Progenitor cell of endocrine pancreas (in vitro differentiated cells): ENCODE measurements around the gene SIRPD. TPM values are rescaled to one million over a fixed set of nuclear protein-coding genes. Genes with fewer than 3 reads are reported as not detected.

ENCODE experiments used
- DNase-seq: peaks from one replicate; pipeline ENCODE4 v3.0.0; 2021; ENCODE audit warnings: low spot score; ENCODE audit not compliant: unreplicated experiment
- H3K27ac Mint-ChIP-seq: 2 replicates; pipeline ENCODE4 v1.8.0; 2021; ENCODE audit warnings: mild to moderate bottlenecking, moderate library complexity, mixed read lengths
- H3K27me3 Mint-ChIP-seq: 2 replicates; pipeline ENCODE4 v1.8.0; 2021; ENCODE audit warnings: mixed read lengths
- H3K36me3 Mint-ChIP-seq: 2 replicates; pipeline ENCODE4 v1.8.0; 2022; ENCODE audit warnings: mixed read lengths; ENCODE audit not compliant: insufficient read depth
- H3K4me1 Mint-ChIP-seq: 2 replicates; pipeline ENCODE4 v1.8.0; 2021; ENCODE audit warnings: low read depth, mixed read lengths
- H3K4me3 Mint-ChIP-seq: 2 replicates; pipeline ENCODE4 v1.8.0; 2021; ENCODE audit warnings: low read depth, mild to moderate bottlenecking, moderate library complexity, mixed read lengths
- H3K9me3 Mint-ChIP-seq: 2 replicates; pipeline ENCODE4 v1.8.0; 2021; ENCODE audit warnings: low read depth, mixed read lengths
- CTCF ChIP-seq: fragments of 200-600 bp; sonication (generic); IDR thresholded peaks from one replicate; pipeline ENCODE4 v1.5.0; 2021; ENCODE audit warnings: antibody characterized with exemption, mild to moderate bottlenecking; ENCODE audit not compliant: unreplicated experiment
- total RNA-seq: library from RNA; stranded (reverse); gene quantifications from 2 replicates; pipeline ENCODE4 v1.2.1, GENCODE V29; 2021

Gene SIRPD
- total RNA-seq, 1 donor from 2014 or later, result not detected

- no peaks in the 10 kb centered on the region for H3K9me3 Mint-ChIP-seq
- no peak overlapping the region for H3K27ac Mint-ChIP-seq
- no peak for DNase-seq
- H3K27me3 Mint-ChIP-seq, result peaks cover 41% of the 10 kb centered on the region
- TF ChIP-seq CTCF, result no peak
- H3K4me1 Mint-ChIP-seq, result no peaks in the 10 kb centered on the region
- H3K4me3 Mint-ChIP-seq, result no peak overlapping the region
- no peaks in the 10 kb centered on the region for H3K36me3 Mint-ChIP-seq
Measured at GRCh38 chr20:1517010-1517409, 40.5 kb downstream of the SIRPD start.

GRCh38 chr20:1513801-1514200 lies 43.7 kb downstream of the SIRPD start:
- H3K9me3 Mint-ChIP-seq, result no peaks in the 10 kb centered on the region
- TF ChIP-seq CTCF, result no peak
- H3K4me3 Mint-ChIP-seq, result no peak overlapping the region
- no peaks in the 10 kb centered on the region for H3K36me3 Mint-ChIP-seq
- peaks cover 40% of the 10 kb centered on the region for H3K27me3 Mint-ChIP-seq
- no peaks in the 10 kb centered on the region for H3K4me1 Mint-ChIP-seq
- DNase-seq, result no peak
- H3K27ac Mint-ChIP-seq, result no peak overlapping the region

GRCh38 chr20:1509237-1509636 lies 48.3 kb downstream of the SIRPD start:
- DNase-seq, result no peak
- H3K9me3 Mint-ChIP-seq, result no peaks in the 10 kb centered on the region
- H3K27ac Mint-ChIP-seq, result no peak overlapping the region
- no peak overlapping the region for H3K4me3 Mint-ChIP-seq
- H3K36me3 Mint-ChIP-seq, result no peaks in the 10 kb centered on the region
- H3K27me3 Mint-ChIP-seq, result peaks cover 50% of the 10 kb centered on the region
- peak; percentile 27 for TF ChIP-seq CTCF
- H3K4me1 Mint-ChIP-seq, result no peaks in the 10 kb centered on the region

- TF ChIP-seq CTCF, result no peak
- no peaks in the 10 kb centered on the region for H3K4me1 Mint-ChIP-seq
- no peaks in the 10 kb centered on the region for H3K9me3 Mint-ChIP-seq
- H3K4me3 Mint-ChIP-seq, result no peak overlapping the region
- no peaks in the 10 kb centered on the region for H3K36me3 Mint-ChIP-seq
- no peak for DNase-seq
- peaks cover 48% of the 10 kb centered on the region for H3K27me3 Mint-ChIP-seq
- no peak overlapping the region for H3K27ac Mint-ChIP-seq
Measured at GRCh38 chr20:1508574-1508973, 48.9 kb downstream of the SIRPD start.

- Mint-ChIP-seq H3K36me3 (no peaks in the 10 kb centered on the region), H3K9me3 (peaks cover 2% of the 10 kb centered on the region), H3K27me3 (peaks cover 48% of the 10 kb centered on the region), H3K4me3 (no peak overlapping the region), H3K4me1 (no peaks in the 10 kb centered on the region), H3K27ac (no peak overlapping the region)
- no peak for TF ChIP-seq CTCF
- no peak for DNase-seq
Measured at GRCh38 chr20:1507276-1507675, 50.2 kb downstream of the SIRPD start.
